Panc1 (cell line): ENCODE results near the gene MAP3K2. TPM values are rescaled to one million over a fixed set of nuclear protein-coding genes. Genes with fewer than 3 reads are reported as not detected.

Experiments used
- ATAC-seq: fragments of 200-7000 bp; cut with Tn5 transposase; 2 replicates; pipeline ENCODE4 v1.9.1; 2020; ENCODE audit warnings: mild to moderate bottlenecking, moderate library complexity
- BruUV-seq: library from RNA; stranded (reverse); fragments of 400-500 nt; replicated peaks from 2 replicates; lab custom pipeline; 2021; lab: Mats Ljungman, UMichigan
- CTCF ChIA-PET: fragments of 300-600 bp; sonication (Branson Sonifier 250); formaldehyde crosslinking; loops from one replicate; lab custom pipeline; 2022; ENCODE audit warnings: antibody characterized with exemption; lab: Charles Lee
- POLR2A ChIA-PET: fragments of 300-600 bp; sonication (Branson Sonifier 250); formaldehyde crosslinking; loops from one replicate; lab custom pipeline; 2022; ENCODE audit warnings: antibody characterized with exemption; lab: Charles Lee
- DNase-seq: peaks from one replicate; pipeline ENCODE4 v3.0.0-alpha.2; 2010; ENCODE audit warnings: low read depth, low spot score
- H3K27ac ChIP-seq: 2 replicates; pipeline ENCODE4 v1.5.1; 2011; ENCODE audit warnings: mild to moderate bottlenecking, low read length, inconsistent platforms
- H3K27me3 ChIP-seq: fragments of 200-500 bp; sonication (Bioruptor generic); 2 replicates; pipeline ENCODE4 v1.6.0; 2014; ENCODE audit warnings: low read length, inconsistent platforms; ENCODE audit not compliant: control insufficient read depth, insufficient read depth
- H3K36me3 ChIP-seq: fragments of 200-500 bp; sonication (Bioruptor generic); 2 replicates; pipeline ENCODE4 v1.5.1; 2014; ENCODE audit warnings: inconsistent platforms, mild to moderate bottlenecking, low read length, moderate library complexity; ENCODE audit not compliant: control insufficient read depth, insufficient read depth
- H3K4me1 ChIP-seq: 2 replicates; pipeline ENCODE4 v1.5.1; 2011; ENCODE audit warnings: inconsistent platforms, mild to moderate bottlenecking, low read length, moderate library complexity; ENCODE audit not compliant: control insufficient read depth, insufficient read depth
- H3K4me3 ChIP-seq, 2 experiments: 2 replicates each; pipeline ENCODE4 v1.5.1; 2011 to 2012; ENCODE audit warnings: low read depth in 2 of 2, low read length in 2 of 2, mild to moderate bottlenecking in 2 of 2, inconsistent platforms in 1 of 2, moderate library complexity in 1 of 2
- H3K9me3 ChIP-seq: fragments of 200-500 bp; sonication (Bioruptor generic); 2 replicates; pipeline ENCODE4 v1.5.1; 2014; ENCODE audit warnings: low read depth, mild to moderate bottlenecking, inconsistent platforms, low read length, moderate library complexity; ENCODE audit not compliant: control insufficient read depth, insufficient read depth
- CTCF ChIP-seq: fragments of 450-650 bp; IDR thresholded peaks from 2 replicates; pipeline ENCODE4 v1.5.1; 2017; ENCODE audit warnings: mild to moderate bottlenecking
- POLR2AphosphoS5 ChIP-seq: IDR thresholded peaks from 2 replicates; pipeline ENCODE4 v1.6.1; 2012; ENCODE audit warnings: mild to moderate bottlenecking, low read depth, low read length, moderate library complexity
- REST ChIP-seq, 2 experiments: IDR thresholded peaks; 2 replicates each; pipeline ENCODE4 v1.6.1; 2011 to 2012; ENCODE audit warnings: low read depth in 2 of 2, control low read depth in 1 of 2, low read length in 1 of 2, mild to moderate bottlenecking in 1 of 2, moderate library complexity in 1 of 2; ENCODE audit not compliant: insufficient read depth in 1 of 2
- SIN3A ChIP-seq: IDR thresholded peaks from 2 replicates; pipeline ENCODE4 v1.6.1; 2012; ENCODE audit warnings: low read depth, mild to moderate bottlenecking, low read length, moderate library complexity, borderline replicate concordance; ENCODE audit not compliant: insufficient read depth
- TCF7L2 ChIP-seq: IDR thresholded peaks from 2 replicates; pipeline ENCODE4 v1.6.1; 2011; ENCODE audit warnings: mild to moderate bottlenecking, low read depth, low read length, inconsistent platforms
- in situ Hi-C: cut with HindIII; loops from 2 replicates; pipeline ENCODE4 v1.10.0; 2016; ENCODE audit warnings: low sequenced_read_pairs, low pct_unique_long_range_greater_than_20kb
- intact Hi-C: fragments of 100-400 bp; cut with micrococcal nuclease; formaldehyde crosslinking; loops from one replicate; pipeline ENCODE4 v1.10.0; 2022; ENCODE audit not compliant: unreplicated experiment
- total RNA-seq: library from RNA; stranded (reverse); gene quantifications from one replicate; pipeline ENCODE4 v1.2.1, GENCODE V29; 2021; ENCODE audit not compliant: unreplicated experiment

Gene MAP3K2
- total RNA-seq, 1 experiment from 2014 or later = 70.6 TPM

DNA sequence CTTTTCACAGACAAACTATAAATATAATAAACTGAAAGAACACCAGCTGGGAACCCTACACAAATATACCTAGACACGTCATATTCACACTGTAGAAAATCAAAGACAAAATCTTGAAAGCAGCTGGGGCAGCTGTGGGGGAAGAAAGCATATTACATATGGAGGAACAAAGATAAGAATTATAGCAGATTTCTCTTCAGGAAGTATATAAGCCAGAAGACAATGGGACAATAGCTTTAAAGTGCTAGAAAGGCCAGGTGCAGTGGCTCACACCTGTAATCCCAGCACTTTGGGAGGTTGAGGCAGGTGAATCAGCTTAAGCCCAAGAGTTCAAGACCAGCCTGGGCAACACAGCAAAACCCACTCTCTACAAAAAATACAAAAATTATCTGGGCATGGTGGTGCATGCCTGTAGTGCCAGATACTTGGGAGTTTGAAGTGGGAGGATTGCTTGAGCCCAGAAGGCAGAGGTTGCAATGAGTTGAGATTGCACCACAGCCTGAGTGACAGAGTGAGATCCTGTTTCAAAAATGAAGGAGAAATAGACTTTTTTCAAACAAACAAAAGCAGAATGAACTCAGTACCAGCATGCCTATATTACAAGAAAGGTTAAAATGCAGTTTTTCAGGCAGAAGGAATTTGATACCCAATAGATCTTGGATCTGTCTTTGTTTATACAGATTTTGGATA, 67.0 kb downstream of the MAP3K2 start:
- H3K27me3 ChIP-seq = no peaks in the 10 kb centered on the region
- intact Hi-C loops = loop anchor here (5.0 kb wide), 1 partner anchor 157 kb away; no protein-coding TSS in a partner anchor
- in situ Hi-C loops = no loop called here
- H3K4me1 ChIP-seq = no peaks in the 10 kb centered on the region
- ATAC-seq (no peak), DNase-seq (no peak)
- no TSS peak for BruUV-seq
- no peak for TF ChIP-seq REST (IDR thresholded peaks at IDR 0.05; ENCODE audit: insufficient read depth in 1 of 2, low read depth in 2 of 2, low read length in 1 of 2)
- TF ChIP-seq TCF7L2 = no peak
- TF ChIP-seq POLR2AphosphoS5 = no peak
- TF ChIP-seq CTCF = no peak
- TF ChIP-seq SIN3A = no peak
- H3K9me3 ChIP-seq = no peaks in the 10 kb centered on the region
- CTCF ChIA-PET = no interaction called here
- H3K36me3 ChIP-seq = peaks cover 22% of the 10 kb centered on the region
- no peak overlapping the region for H3K4me3 ChIP-seq
- POLR2A ChIA-PET = no interaction called here
- no peak overlapping the region for H3K27ac ChIP-seq

GRCh38 chr2:127320067-127320466, 67.7 kb downstream of the MAP3K2 start:
- Histone ChIP-seq H3K4me3 (no peak overlapping the region), H3K4me1 (no peaks in the 10 kb centered on the region), H3K36me3 (peaks cover 23% of the 10 kb centered on the region), H3K27ac (no peak overlapping the region), H3K27me3 (no peaks in the 10 kb centered on the region), H3K9me3 (no peaks in the 10 kb centered on the region)
- ATAC-seq (no peak), DNase-seq (no peak)
- intact Hi-C loops = loop anchor here (5.0 kb wide), 1 partner anchor 157 kb away; no protein-coding TSS in a partner anchor
- in situ Hi-C loops = no loop called here
- ChIA-PET POLR2A (interaction anchor here (0.6 kb wide), 1 partner anchor 159 kb away, joined by 3 read pairs; no protein-coding TSS in a partner anchor), CTCF (no interaction called here)
- no TSS peak for BruUV-seq
- TF ChIP-seq POLR2AphosphoS5 (no peak), SIN3A (no peak), CTCF (no peak), TCF7L2 (no peak), REST (IDR thresholded peaks at IDR 0.05; ENCODE audit: insufficient read depth in 1 of 2, low read depth in 2 of 2, low read length in 1 of 2) (no peak)
